Thoracic aorta (tissue), 2 donors: ENCODE data around the gene HAUS7. TPM values are rescaled to one million over a fixed set of nuclear protein-coding genes. Genes with fewer than 3 reads are reported as not detected.

ENCODE experiments used
- ATAC-seq: fragments of 150-250 bp; one replicate; pipeline ENCODE4 v1.8.0; 2017; ENCODE audit warnings: low read depth; ENCODE audit not compliant: insufficient number of reproducible peaks, low FRiP score
- DNase-seq: peaks from one replicate; pipeline ENCODE4 v3.0.0-alpha.2; 2020; ENCODE audit warnings: low spot score
- H3K27ac ChIP-seq, 2 donors: fragments of 200-600 bp; sonication (generic); 1 replicate in 1 of 2; 2 replicates in 1 of 2; pipeline ENCODE4 v1.5.1; 2016; ENCODE audit warnings: mild to moderate bottlenecking in 2 of 2, moderate library complexity in 2 of 2
- H3K27me3 ChIP-seq: fragments of 200-600 bp; sonication (generic); replicated peaks from 2 replicates; pipeline ENCODE4 v1.6.0; 2016; ENCODE audit warnings: mild to moderate bottlenecking; ENCODE audit not compliant: insufficient read depth
- H3K36me3 ChIP-seq: fragments of 200-600 bp; sonication (generic); one replicate; pipeline ENCODE4 v1.5.1; 2016
- H3K4me1 ChIP-seq, 2 donors: fragments of 200-600 bp; sonication (generic); 1 replicate in 1 of 2; 2 replicates in 1 of 2; pipeline versions ENCODE4 v1.5.1 to v1.6.0; 2016; ENCODE audit warnings: low read depth in 2 of 2, mild to moderate bottlenecking in 1 of 2; ENCODE audit not compliant: control insufficient read depth in 1 of 2
- H3K4me3 ChIP-seq: fragments of 200-600 bp; sonication (generic); 2 replicates; pipeline ENCODE4 v1.5.1; 2016; ENCODE audit warnings: mild to moderate bottlenecking
- H3K9me3 ChIP-seq: fragments of 200-600 bp; sonication (generic); 2 replicates; pipeline ENCODE4 v1.5.1; 2016
- total RNA-seq, 2 donors: library from RNA; depleted of rRNA; stranded (reverse); fragments of >200 nt; gene quantifications; one replicate each; pipeline versions ENCODE4 v1.1.0 to v1.2.3, GENCODE V29; 2016
- TF ChIP-seq, protein P1 (sequence below): fragments of 200-600 bp; sonication (generic); IDR thresholded peaks from one replicate; pipeline ENCODE4 v1.5.1; 2019; ENCODE audit warnings: antibody characterized with exemption

HAUS7 gene
- total RNA-seq = 100 to 1,000 TPM; 111 TPM

DNA sequence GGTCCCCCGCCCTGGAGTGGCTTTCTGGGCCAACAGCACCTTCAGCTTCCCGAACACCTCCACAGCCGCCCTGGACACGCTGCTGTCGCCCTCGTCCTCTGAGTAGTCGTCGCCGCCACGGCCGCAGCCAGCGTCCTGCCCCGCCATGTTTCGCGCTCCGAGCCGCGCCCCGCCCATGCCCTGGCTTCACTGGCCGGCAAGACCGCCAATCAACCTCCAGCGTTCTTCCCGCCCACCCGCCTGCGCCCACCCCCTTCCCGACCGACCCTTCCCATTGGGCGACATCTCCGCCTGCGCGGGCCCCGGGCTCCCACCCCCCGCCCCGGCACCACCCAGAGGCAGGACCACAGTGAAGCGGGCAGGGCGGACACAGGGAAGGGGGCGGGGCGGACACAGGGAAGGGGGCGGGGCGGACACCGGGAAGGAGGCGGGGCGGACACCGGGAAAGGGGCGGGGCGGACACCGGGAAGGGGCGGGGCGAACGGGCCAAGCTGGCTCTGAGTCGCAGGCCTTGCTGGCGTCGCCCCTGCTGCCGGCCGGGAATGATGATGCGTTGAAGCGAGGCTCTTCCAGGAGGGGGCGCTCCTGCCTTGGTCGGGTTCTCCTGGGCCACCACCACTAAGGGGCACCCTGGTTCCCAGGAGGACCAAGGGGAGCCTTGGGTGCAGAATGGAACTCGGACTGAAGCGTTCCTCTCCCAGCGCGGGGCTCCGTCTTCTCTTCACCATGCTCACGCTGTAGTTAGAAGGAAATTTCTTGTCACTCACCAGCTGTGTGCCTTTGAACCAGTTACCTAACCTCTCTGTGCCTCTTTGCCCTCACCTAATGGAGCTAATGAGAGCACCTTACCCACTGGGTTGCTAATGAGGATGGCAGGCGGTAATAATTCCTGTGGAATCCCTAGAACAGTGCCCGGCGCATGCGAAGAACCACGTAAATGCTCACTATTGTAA is at the start of gene HAUS7:
HAUS7 (minus strand) TSS at position 166 of the 953 bp plus-strand sequence; CDS start at position 147, 19 bp downstream.
- Histone ChIP-seq H3K4me3 (peak within 1 kb of the TSS; percentile 76), H3K27me3 (no peaks in the 10 kb centered on the region), H3K4me1 (peaks cover 6 to 49% of the 10 kb centered on the region in 2 donors), H3K27ac (peak within 1 kb of the TSS; percentile 50 to 64), H3K36me3 (no peaks in the 10 kb centered on the region), H3K9me3 (no peaks in the 10 kb centered on the region)
- peak; percentile 82 for ATAC-seq
- TF ChIP-seq, protein P1, sequence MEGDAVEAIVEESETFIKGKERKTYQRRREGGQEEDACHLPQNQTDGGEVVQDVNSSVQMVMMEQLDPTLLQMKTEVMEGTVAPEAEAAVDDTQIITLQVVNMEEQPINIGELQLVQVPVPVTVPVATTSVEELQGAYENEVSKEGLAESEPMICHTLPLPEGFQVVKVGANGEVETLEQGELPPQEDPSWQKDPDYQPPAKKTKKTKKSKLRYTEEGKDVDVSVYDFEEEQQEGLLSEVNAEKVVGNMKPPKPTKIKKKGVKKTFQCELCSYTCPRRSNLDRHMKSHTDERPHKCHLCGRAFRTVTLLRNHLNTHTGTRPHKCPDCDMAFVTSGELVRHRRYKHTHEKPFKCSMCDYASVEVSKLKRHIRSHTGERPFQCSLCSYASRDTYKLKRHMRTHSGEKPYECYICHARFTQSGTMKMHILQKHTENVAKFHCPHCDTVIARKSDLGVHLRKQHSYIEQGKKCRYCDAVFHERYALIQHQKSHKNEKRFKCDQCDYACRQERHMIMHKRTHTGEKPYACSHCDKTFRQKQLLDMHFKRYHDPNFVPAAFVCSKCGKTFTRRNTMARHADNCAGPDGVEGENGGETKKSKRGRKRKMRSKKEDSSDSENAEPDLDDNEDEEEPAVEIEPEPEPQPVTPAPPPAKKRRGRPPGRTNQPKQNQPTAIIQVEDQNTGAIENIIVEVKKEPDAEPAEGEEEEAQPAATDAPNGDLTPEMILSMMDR = peak; percentile 64
- peak; percentile 38 for DNase-seq

DNA sequence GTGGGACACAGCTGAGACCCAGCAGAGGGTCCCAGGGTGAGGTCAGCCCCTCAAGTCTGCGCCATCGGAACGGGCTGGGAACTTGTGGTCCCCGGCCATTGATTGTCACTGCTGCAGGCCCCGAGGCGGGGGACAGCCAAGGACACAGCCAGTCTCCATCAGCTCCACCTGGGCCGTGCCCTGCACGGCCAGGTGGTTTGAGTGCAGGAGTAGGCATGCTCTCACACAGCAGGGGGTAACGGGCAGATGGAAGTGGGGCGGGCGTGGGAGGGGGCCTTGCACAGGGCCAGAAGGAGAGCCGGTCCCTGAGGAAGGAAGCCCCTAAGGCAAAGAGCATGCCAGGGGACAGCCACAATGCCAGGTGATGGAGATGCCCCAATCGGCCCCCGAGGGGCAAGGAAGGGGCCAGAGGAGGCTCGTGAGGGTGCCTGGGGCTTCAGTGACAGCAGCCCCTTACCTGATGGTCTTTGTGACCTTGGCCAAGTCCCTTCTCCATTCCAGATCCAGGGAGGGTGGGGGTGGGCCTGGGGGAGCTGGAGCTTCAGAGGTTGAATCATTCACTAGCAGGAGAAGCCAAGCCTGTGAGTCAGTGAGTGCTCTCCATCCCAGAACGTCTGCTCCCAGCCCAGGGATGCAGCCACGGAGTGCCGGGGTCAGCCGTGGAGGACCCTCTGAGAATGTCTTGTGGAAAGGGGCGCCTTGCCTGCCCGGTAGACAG is 49.4 kb upstream of the HAUS7 start:
- Histone ChIP-seq H3K27ac (no peak overlapping the region), H3K4me1 (no peaks in the 10 kb centered on the region), H3K9me3 (no peaks in the 10 kb centered on the region), H3K36me3 (no peaks in the 10 kb centered on the region), H3K4me3 (no peak overlapping the region), H3K27me3 (no peaks in the 10 kb centered on the region)
- DNase-seq (no peak), ATAC-seq (no peak)
- TF ChIP-seq, protein P1 = no peak

DNA sequence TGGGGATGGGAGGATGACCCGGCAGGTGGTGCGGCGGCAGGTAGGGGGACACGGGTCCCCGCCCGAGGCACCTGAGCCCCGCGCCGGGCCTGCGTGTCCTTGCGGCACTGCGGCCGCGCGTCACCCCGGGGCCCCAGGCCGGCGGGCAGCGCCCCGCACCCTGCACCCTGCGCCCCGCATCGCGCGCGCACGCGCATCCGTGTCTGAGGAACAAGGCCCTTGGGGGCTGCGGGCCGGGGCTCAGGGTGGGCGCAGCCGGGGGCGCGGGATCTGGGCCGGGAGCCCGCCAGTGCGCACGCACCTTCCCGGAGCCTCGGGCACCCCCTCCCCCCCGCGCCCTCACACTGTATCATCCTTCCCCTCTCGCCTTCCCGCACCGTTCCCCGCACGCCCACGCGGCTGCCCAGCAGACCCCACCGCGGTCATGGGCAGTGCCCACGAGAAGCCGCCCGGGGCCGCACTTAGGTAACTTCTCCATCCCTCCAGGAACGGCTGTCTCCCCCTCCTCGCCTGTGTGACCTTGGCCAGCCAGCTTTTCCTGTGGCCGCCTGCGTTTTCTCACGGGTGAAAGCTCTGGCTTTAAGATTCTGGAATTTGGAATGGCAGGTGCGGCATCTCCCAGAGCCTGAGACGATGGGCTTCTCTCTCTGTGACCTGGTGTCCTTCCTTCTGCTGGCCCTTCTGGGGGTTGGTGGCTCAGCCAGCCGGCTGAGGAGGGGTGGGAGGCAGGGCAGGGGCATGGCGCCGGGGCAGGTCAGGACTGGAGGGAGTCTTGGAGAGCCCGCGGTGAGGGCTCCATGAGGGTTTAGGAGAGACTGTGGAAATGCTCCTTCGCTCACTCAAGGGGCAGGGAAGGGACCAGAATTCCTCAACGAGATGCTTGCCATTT is 47.8 kb upstream of the HAUS7 start:
- Histone ChIP-seq H3K36me3 (no peaks in the 10 kb centered on the region), H3K27me3 (no peaks in the 10 kb centered on the region), H3K4me3 (no peak overlapping the region), H3K4me1 (no peaks in the 10 kb centered on the region), H3K27ac (no peak overlapping the region), H3K9me3 (no peaks in the 10 kb centered on the region)
- TF ChIP-seq, protein P1 = no peak
- DNase-seq = no peak
- no peak for ATAC-seq

DNA sequence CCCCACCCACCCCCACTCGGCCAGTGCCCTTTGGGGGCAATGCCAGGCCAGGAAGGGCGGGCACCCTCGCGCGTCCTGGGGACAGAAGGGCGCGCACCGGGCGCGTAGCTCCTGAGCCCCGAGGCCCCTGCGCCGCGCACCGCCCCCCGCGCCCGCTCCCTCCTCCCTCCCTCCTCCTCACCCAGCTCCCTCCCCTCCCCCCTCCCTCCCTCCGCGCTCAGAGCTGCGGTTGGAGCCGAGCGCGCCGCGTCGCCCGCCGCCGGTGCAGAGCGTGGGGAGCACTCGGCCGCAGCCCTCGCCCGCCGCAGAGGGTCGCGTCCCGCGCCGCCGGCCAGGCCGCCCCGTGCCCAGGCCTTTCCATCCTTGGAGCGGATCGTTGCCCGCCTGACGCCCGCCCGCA is 47.0 kb upstream of the HAUS7 start, which contains the start of gene ATP2B3:
ATP2B3 (plus strand) TSS at position 220 of the 400 bp plus-strand sequence. CDS start 18,606 bp downstream, outside the sequence.
- no peaks in the 10 kb centered on the region for H3K4me1 ChIP-seq
- no peaks in the 10 kb centered on the region for H3K9me3 ChIP-seq
- no peak within 1 kb of the TSS for H3K27ac ChIP-seq
- H3K27me3 ChIP-seq = no peaks in the 10 kb centered on the region
- H3K4me3 ChIP-seq = no peak within 1 kb of the TSS
- TF ChIP-seq, protein P1 = no peak
- ATAC-seq = no peak
- DNase-seq = no peak
- no peaks in the 10 kb centered on the region for H3K36me3 ChIP-seq
